Adrenal gland (tissue), 12 donors: Measurements from ENCODE around the gene FAM185A. TPM values are rescaled to one million over a fixed set of nuclear protein-coding genes. Genes with fewer than 3 reads are reported as not detected.
"Not testable (repeated sequence)": the region's sequence is repeated elsewhere in the genome, so short reads cannot be mapped to it uniquely, and the experiment has no call there.

Source experiments
- DNase-seq, 7 donors: peaks; one replicate each; pipeline ENCODE4 v3.0.0-alpha.2; 2019 to 2020
- H3K27ac ChIP-seq, 5 donors: fragments of 200-600 bp; sonication (generic) in 4 of 5; 1 replicate in 3 of 5; 2 replicates in 2 of 5; pipeline versions ENCODE4 v1.5.1 to v1.8.0; 2016 to 2020; ENCODE audit warnings: mild to moderate bottlenecking in 1 of 5
- H3K27me3 ChIP-seq: fragments of 200-600 bp; 2 replicates; pipeline ENCODE4 v1.8.0; 2021
- H3K36me3 ChIP-seq, 2 donors: fragments of 200-600 bp; replicated peaks in 1 of 2; 1 replicate in 1 of 2; 2 replicates in 1 of 2; pipeline versions ENCODE4 v1.5.1 to v1.8.0; 2018 to 2022
- H3K4me1 ChIP-seq, 2 donors: fragments of 200-600 bp; replicated peaks in 1 of 2; 1 replicate in 1 of 2; 2 replicates in 1 of 2; pipeline versions ENCODE4 v1.5.1 to v1.8.0; 2018 to 2021
- H3K4me3 ChIP-seq, 4 donors: fragments of 200-600 bp; sonication (generic) in 3 of 4; one replicate each; pipeline ENCODE4 v1.5.1; 2016 to 2018
- H3K9me3 ChIP-seq, 3 donors: fragments of 200-600 bp; sonication (generic) in 1 of 3; replicated peaks in 1 of 3; 1 replicate in 2 of 3; 2 replicates in 1 of 3; pipeline versions ENCODE4 v1.5.1 to v1.8.0; 2016 to 2021
- WGBS, 4 donors: extraction: QIAGEN DNeasy Blood & Tissue Kit in 2 of 4; methylation state at CpG; one replicate each; pipeline versions ENCODE4 v1.1.5 to v1.1.7; 2013 to 2017; 5-methylcytosine and 5-hydroxymethylcytosine counted together
- intact Hi-C, 2 donors: fragments of 100-400 bp; cut with DNase I; formaldehyde crosslinking; loops; one replicate each; pipeline versions ENCODE4 v1.14.1 to v1.15.0; 2022 to 2023
- polyA plus RNA-seq, 3 donors: library from polyadenylated mRNA; stranded (reverse); fragments of 200-250 nt in 2 of 3; fragments of 350-450 nt in 1 of 3; fragmentation: Illumina TruSeq in 1 of 3; extraction: RNeasy Lipid Tissue Mini Kit (QIAGEN cat#74804) in 1 of 3; gene quantifications; one replicate each; pipeline ENCODE4 v1.2.3, GENCODE V29; 2013 to 2014
- total RNA-seq, 9 donors: library from RNA; depleted of rRNA in 4 of 9; stranded (reverse); fragments of >200 nt in 4 of 9; fragments of 120-200 nt in 1 of 9; fragmentation: NEBNext Ultra II Directional in 1 of 9; extraction: Animal tissue kit (Norgen Biotek cat#: 25700) in 1 of 9; gene quantifications; one replicate each; pipeline versions ENCODE4 v1.1.0 to v1.2.4, GENCODE V29; 2013 to 2023
- TF ChIP-seq, protein P1 (sequence below), 6 experiments: fragments of 450-650 bp in 4 of 6; fragments of 200-600 bp in 2 of 6; sonication (generic) in 1 of 6; IDR thresholded peaks; 1 replicate in 5 of 6; 2 replicates in 1 of 6; pipeline versions ENCODE4 v1.5.1 to v1.8.0; 2016 to 2021; ENCODE audit warnings: antibody characterized with exemption in 6 of 6, mild to moderate bottlenecking in 2 of 6, moderate library complexity in 1 of 6
- donor health status: healthy with polysubstance abuse.
- donor health status: Bipolar disorder and iron deficiency.
- donor health status: DM: yes; HTN: yes; CAD: no.
- donor health status: DM: no; HTN: no; CAD: no.
- donor health status: DM: no; HTN: no; CAD: no.
- donor health status: DM: yes; HTN: yes; CAD: no.

The FAM185A gene
- total and polyA plus RNA-seq, 12 donors, result 5.9 to 25.6 (median 10.7) TPM

DNA sequence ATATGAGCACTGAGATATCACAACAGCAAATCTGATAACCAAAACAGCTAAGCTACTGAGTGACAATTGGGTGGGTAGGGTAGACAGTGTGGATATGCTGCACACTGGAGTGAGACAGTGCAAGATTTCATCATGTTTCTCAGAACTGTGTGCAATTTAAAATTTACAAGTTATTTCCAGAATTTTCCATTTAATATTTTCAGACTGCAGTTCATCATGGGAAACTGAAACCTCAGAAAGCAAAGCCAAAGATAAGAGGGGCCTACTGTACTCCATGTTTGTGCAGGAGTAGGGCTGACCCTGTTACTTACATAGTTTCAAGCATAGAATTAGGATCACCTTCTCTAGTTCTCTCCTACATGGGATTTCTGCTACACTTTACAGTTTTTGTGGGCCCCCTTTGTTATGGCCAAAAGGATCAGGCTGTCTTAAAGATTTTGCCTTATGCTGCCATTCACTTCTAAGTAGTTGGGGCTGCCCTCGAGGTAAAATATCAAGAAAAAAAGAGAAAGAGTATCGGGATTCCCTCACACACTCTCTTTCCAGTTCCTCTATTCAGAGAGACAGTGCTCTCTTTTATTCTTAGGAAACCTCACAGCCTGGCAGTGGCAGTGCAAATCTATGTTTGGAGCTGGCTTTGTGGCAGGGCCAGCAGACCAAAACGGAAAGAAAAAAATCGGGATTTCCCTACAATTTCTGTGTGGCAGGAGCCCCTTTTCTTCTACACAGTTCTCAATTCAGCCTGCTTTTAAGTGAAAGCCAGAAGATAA, 6.6 kb upstream of the FAM185A start:
- intact Hi-C loops, result not testable (repeated sequence)

DNA sequence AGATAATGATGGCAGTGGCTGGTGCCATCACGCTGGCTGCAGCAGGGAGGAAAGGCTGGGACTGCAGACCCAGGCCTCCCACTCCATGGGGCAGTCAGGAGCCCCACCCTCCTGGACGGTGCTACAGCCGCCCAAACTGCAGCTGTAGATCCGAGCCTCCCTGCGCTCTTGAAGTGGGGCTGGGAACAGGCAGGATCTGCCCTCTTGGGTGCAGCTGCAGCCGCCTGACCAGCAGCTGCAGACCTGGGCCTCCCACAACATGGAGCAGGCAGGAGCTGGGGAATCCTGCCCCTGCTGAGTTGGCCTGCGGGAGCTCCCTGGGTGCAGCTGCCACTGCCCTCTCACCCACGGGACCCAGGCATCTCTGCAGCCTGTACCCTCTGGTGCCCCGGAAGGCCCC, 4.9 kb upstream of the FAM185A start:
- H3K27ac ChIP-seq, H3K4me1 ChIP-seq, intact Hi-C loops, H3K9me3 ChIP-seq, H3K4me3 ChIP-seq, H3K36me3 ChIP-seq, DNase-seq, H3K27me3 ChIP-seq: not testable (repeated sequence)
- 79 to 100% (median 79%) methylated on average over 1 to 8 of the region's 9 CpGs for WGBS, 4 donors

More for the DNA sequence above, 6.6 kb upstream of the FAM185A start:
- WGBS, 4 donors, result 38 to 52% (median 47%) methylated on average over 2 to 3 of the region's 4 CpGs
- H3K4me3 ChIP-seq, H3K27me3 ChIP-seq, H3K36me3 ChIP-seq, H3K27ac ChIP-seq, H3K9me3 ChIP-seq, DNase-seq, H3K4me1 ChIP-seq: not testable (repeated sequence)

DNA sequence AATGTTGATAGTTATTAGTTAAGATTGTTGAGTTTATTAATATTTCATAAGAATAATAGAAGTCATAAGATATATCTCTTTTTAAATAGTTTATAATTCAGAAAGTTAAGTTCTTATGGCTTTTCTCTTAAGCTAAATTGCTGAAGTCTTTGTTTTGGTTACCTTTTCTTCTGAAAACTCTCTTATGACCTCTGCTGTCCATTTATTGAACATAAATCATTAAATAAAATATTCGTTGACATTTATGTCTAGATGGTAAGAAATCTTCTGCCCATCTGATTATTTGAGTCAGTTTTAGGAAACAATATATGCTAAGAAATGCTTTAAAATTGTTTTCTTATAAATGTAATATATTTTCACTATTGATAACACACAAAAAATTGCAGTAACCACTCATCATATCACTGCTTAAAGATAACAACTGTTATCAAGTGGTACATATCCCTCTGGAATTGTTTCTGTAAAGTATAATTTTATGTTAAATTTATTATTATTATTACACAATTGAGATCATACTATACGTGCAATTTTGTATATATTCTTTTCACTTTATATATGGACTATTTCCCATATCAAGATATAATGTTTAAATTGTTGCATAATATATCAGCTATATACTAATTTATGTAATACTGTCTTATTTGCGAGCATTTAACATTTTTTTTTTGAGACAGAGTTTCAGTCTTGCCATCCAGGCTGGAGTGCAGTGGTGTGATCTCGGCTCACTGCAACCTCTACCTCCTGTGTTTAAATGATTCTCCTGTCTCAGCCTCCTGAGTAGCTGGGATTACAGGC, 3.1 kb upstream of the FAM185A start:
- H3K4me1 ChIP-seq, H3K27me3 ChIP-seq, DNase-seq, intact Hi-C loops, H3K27ac ChIP-seq, H3K4me3 ChIP-seq, H3K9me3 ChIP-seq, H3K36me3 ChIP-seq: not testable (repeated sequence)
- 48 to 57% (median 53%) methylated on average over 4 of the region's 4 CpGs for WGBS, 4 donors

DNA sequence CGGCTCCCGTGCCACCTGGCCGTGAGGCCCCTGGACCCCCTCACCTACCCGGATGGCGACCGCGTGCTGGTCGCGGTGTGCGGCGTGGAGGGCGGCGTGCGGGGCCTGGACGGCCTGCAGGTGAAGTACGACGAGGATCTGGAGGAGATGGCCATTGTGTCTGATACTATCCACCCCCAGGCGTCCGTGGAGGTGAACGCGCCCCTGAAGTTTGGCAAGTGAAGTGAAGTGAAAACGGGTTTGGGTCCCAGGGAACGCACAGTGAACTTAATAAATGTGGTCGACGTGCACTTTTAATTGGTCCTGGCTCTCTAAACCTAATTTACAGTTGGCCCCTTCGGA, 617 bp downstream of the FAM185A start:
- peaks cover 0 to 11% of the 10 kb centered on the region in 2 donors for H3K4me1 ChIP-seq
- H3K36me3 ChIP-seq, intact Hi-C loops, DNase-seq, H3K27me3 ChIP-seq, H3K9me3 ChIP-seq: not testable (repeated sequence)
- WGBS, 4 donors, result 14 to 31% (median 19%) methylated on average over 5 to 9 of the region's 26 CpGs
- H3K4me3 ChIP-seq, result peak overlapping the region in 2 of 4 donors; percentile 36 to 72
- peak overlapping the region in 3 of 5 donors; percentile 37 to 80 (median 59) for H3K27ac ChIP-seq

DNA sequence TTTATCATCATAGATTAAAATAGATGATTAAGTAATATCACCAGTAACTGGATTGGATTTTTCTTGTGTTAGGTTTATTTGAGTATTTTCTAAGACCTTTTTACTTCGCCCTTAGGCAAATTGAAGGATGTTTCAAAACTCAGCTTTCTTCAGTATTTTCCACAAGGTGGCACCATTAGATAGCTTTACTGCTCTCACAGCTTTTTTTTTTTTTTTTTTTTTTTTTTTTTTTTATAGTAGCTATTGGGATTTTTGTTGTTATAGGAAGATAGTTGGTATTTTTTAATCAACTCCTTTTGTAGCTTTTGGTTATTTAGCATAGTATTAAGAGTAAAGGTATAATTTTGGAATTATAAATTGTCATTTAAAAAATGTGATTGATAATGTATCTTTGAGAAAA, 9.4 kb downstream of the FAM185A start:
- DNase-seq, H3K4me1 ChIP-seq, H3K27me3 ChIP-seq, intact Hi-C loops, H3K27ac ChIP-seq, H3K9me3 ChIP-seq, H3K36me3 ChIP-seq, H3K4me3 ChIP-seq: not testable (repeated sequence)
- TF ChIP-seq, protein P1, sequence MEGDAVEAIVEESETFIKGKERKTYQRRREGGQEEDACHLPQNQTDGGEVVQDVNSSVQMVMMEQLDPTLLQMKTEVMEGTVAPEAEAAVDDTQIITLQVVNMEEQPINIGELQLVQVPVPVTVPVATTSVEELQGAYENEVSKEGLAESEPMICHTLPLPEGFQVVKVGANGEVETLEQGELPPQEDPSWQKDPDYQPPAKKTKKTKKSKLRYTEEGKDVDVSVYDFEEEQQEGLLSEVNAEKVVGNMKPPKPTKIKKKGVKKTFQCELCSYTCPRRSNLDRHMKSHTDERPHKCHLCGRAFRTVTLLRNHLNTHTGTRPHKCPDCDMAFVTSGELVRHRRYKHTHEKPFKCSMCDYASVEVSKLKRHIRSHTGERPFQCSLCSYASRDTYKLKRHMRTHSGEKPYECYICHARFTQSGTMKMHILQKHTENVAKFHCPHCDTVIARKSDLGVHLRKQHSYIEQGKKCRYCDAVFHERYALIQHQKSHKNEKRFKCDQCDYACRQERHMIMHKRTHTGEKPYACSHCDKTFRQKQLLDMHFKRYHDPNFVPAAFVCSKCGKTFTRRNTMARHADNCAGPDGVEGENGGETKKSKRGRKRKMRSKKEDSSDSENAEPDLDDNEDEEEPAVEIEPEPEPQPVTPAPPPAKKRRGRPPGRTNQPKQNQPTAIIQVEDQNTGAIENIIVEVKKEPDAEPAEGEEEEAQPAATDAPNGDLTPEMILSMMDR (IDR thresholded peaks at IDR 0.05), result peak in 3 of 6 experiments; percentile 38 to 51 (median 48)
- WGBS, 4 donors, result 50 to 68% (median 63%) methylated on average over 1 of the region's 1 CpG; no CpG with 5 or more reads in 1 of the 4 donors

DNA sequence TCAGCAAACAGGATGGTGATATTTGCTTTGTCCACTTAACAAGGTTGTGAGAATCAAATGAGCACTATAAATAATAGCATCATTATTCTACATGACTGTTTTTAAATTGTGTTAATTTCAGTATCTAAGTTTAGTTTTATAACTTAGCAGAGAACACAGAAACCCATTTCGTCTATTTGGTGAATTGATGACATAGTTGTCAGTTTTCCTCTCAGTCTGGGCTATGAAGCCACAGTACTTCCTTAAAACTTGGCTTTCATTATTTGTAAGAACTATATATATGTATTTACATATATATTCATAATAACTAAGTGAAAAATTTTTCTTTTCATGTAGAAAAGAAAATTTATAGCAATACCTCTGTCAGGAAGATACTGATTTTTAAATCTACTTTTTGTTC, 11.1 kb downstream of the FAM185A start:
- H3K27me3 ChIP-seq, H3K36me3 ChIP-seq, H3K4me3 ChIP-seq, H3K4me1 ChIP-seq, H3K9me3 ChIP-seq, DNase-seq, intact Hi-C loops, H3K27ac ChIP-seq: not testable (repeated sequence)
- WGBS, 4 donors, result 69 to 94% (median 83%) methylated on average over 1 of the region's 1 CpG

DNA sequence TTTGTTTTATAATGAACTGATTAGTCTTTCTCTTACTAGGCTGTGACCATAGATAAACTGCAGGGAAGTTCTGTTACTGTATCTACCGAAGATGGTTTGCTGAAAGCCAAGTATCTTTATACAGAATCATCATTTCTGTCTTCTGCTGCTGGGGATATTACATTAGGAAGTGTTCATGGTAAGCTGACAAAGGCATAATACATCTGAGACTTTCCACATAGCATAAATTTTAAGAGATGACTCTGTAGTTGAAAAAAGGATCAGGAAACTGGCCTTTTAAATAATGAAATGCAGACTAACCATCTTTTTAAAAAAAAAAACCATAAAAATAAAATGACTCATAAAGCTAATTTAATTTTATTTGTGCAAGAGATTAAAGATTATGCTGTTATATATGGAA, 12.4 kb downstream of the FAM185A start:
- H3K36me3 ChIP-seq, H3K4me1 ChIP-seq, H3K27me3 ChIP-seq, intact Hi-C loops, H3K27ac ChIP-seq, DNase-seq, H3K4me3 ChIP-seq, H3K9me3 ChIP-seq: not testable (repeated sequence)
- WGBS, 4 donors, result 64 to 78% (median 71%) methylated on average over 1 of the region's 1 CpG

DNA sequence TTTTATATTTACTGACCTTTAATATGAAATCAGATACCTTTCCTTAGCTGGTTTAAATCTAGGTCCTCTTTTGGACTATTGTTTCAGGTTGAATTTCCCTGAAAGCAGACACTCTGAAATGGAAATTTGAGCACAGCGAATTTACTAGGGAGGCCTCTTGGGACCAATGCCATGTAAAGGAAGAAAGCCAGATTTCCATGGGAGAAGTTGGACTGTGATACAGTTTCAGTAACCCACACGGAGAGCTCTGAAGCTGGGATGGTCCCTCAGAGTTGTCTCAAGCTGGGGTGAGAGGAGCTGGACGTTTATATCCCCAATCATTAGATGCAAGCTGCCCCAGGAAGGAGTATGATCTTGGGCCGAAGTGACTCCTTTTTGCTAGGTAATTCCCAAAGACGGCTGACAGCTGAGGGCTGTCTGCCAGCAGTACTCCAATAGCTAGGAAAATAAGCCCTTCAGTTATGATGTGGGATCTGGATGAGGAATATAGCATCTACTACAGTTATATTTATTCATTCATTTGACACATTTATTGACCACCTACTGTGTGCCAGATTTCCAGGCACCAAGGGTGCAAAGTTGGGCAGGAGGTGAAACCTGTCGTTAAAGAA, 14.6 kb downstream of the FAM185A start:
- H3K27me3 ChIP-seq, H3K4me1 ChIP-seq, H3K9me3 ChIP-seq, intact Hi-C loops, H3K36me3 ChIP-seq, H3K4me3 ChIP-seq, H3K27ac ChIP-seq, DNase-seq: not testable (repeated sequence)
- 42 to 62% (median 59%) methylated on average over 5 to 6 of the region's 6 CpGs for WGBS, 4 donors

DNA sequence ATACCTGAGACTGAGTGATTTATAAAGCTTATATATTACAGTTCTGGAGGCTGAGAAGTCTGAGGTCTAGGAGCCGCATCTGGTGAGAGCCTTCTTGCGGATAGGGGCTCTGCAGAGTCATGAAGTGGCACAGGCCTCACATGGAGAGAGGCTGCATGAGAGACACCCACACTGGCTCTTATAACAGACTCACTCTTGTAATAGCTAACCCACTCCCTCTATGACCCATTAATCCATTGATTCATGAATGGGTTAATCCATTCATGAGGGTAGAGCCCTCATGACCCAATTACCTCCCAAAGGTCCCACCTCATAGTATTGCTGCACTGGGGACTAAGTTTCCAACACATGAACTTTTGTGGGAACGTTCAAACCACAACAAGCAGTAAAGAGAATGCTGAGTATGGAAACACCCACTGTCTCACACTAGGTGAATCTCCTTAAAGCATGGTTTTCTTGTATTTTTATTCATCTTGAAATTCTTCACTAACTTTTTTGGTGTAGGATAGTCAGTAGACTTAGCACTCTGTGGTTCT, 20.9 kb downstream of the FAM185A start:
- H3K36me3 ChIP-seq, H3K27me3 ChIP-seq, intact Hi-C loops, H3K27ac ChIP-seq, H3K4me3 ChIP-seq, H3K4me1 ChIP-seq, H3K9me3 ChIP-seq, DNase-seq: not testable (repeated sequence)
- WGBS, 4 donors, result 90 to 98% (median 92%) methylated on average over 1 to 3 of the region's 3 CpGs
